T-helper 2 cell treated with Interferon-gamma antibody and Interleukin-4, amounts not matched to agents 5 μg/mL and 100 μg/mL, for 36 hours (primary cell): ENCODE results near the gene CPN2.

Source experiments
- DNase-seq: peaks from one replicate; pipeline ENCODE4 v3.0.0; 2021; ENCODE audit warnings: low spot score
- H3K27ac Mint-ChIP-seq: one replicate; pipeline ENCODE4 v1.8.0; 2021; ENCODE audit warnings: mild to moderate bottlenecking, mixed read lengths
- H3K27me3 Mint-ChIP-seq: one replicate; pipeline ENCODE4 v1.8.0; 2021; ENCODE audit warnings: low read depth, mixed read lengths
- H3K36me3 Mint-ChIP-seq: one replicate; pipeline ENCODE4 v1.8.0; 2021; ENCODE audit warnings: low read depth, mixed read lengths
- H3K4me1 Mint-ChIP-seq: one replicate; pipeline ENCODE4 v1.8.0; 2021; ENCODE audit warnings: low read depth, mixed read lengths
- H3K4me3 Mint-ChIP-seq: one replicate; pipeline ENCODE4 v1.8.0; 2022; ENCODE audit warnings: mild to moderate bottlenecking, moderate library complexity, mixed read lengths
- H3K9me3 Mint-ChIP-seq: one replicate; pipeline ENCODE4 v1.8.0; 2021; ENCODE audit warnings: mixed read lengths

The CPN2 gene

DNA sequence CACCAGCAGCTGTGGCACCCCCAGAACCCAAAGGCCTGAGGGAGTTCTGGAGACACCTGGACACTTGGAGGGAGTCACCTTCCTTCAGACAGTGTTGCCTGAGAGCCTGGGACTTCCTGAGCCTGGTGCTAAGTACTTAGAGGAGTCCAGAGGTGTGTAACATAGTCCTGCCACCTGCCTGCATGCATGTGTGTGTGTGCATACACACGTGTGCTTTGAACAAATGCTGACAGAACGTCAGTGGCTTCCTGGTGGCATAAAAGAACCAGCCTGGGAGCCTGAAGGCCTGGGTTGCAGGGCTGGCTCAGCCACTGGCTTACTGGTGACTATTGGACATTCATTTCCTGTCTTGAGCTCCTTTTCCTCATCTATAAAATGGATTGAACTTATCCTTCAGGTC, 3.2 kb upstream of the CPN2 start:
- H3K36me3 Mint-ChIP-seq = no peaks in the 10 kb centered on the region
- no peaks in the 10 kb centered on the region for H3K4me1 Mint-ChIP-seq
- no peaks in the 10 kb centered on the region for H3K27me3 Mint-ChIP-seq
- no peak overlapping the region for H3K4me3 Mint-ChIP-seq
- no peaks in the 10 kb centered on the region for H3K9me3 Mint-ChIP-seq
- no peak overlapping the region for H3K27ac Mint-ChIP-seq
- no peak for DNase-seq

DNA sequence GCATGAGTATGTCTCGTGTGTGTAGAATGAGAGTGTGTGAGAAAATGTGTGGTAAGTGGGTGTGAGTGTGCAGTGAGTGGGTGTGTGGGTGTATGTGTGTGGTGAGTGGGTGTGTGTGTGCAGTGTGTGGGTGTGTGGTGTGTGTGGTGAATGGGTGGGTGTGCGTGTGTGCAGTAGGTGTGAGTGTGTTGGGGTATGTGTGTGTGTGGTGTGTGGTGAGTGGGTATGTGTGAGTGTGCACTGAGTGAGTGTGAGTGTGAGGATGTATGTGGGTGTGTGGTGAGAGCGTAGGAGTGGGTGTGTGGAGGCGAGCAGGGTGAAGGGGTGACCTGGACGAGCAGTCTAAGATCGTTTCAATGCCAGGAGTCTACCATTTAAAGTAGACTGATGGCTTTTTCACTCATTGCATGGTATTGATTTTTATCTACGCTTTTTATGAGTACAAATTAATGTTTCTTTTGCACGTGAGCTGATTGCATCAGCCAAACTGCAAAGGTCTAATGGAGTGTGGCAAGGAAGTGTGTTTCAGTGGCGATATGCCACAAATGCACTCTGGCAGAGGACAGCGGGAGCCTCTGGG, 1.6 kb upstream of the CPN2 start:
- Mint-ChIP-seq H3K4me3 (no peak overlapping the region), H3K27ac (no peak overlapping the region), H3K36me3 (no peaks in the 10 kb centered on the region), H3K27me3 (no peaks in the 10 kb centered on the region), H3K9me3 (no peaks in the 10 kb centered on the region), H3K4me1 (no peaks in the 10 kb centered on the region)
- no peak for DNase-seq

DNA sequence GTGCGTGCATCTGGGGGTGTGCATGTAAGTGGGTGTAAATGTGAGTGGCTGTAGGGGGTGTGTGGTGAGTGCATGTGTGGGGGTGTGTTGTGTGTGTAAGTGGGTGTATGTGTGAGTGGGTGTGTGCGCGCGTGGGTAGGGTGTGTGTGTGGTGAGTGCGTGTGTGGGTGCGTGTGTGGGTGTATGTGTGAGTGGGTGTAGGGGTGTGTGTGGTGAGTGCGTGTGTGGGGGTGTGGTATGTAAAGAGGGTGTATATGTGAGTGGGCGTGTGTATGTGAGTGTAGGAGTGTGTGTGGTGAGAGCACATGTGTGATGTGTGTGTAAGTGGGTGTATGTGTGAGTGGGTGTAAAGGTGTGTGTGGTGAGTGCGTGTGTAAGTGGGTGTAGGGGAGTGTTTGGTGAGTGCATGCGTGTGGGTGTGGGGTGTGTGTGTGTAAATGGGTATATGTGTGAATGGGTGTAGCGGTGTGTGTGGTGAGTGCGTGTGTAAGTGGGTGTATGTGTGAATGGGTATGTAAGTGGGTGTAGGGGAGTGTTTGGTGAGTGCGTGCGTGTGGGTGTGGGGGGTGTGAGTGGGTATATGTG, 916 bp upstream of the CPN2 start:
- Mint-ChIP-seq H3K27me3 (no peaks in the 10 kb centered on the region), H3K4me1 (no peaks in the 10 kb centered on the region), H3K9me3 (no peaks in the 10 kb centered on the region), H3K4me3 (no peak overlapping the region), H3K36me3 (no peaks in the 10 kb centered on the region), H3K27ac (no peak overlapping the region)
- no peak for DNase-seq

DNA sequence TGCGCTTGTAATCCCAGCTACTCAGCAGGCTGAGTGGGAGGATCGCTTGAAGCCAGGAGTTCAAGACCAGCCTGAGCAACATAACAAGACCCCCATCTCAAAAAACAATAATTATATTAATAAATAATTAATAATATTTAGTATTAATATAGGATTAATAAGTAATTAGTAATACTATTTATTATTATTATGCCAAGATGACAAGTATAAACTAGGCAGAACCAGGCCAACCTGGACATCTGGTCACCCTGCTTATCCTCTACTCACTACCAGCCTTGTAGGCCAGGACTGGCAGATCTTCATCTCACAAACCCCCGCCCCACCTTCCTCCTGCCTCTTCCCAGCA, 429 bp downstream of the CPN2 start:
- H3K36me3 Mint-ChIP-seq = no peaks in the 10 kb centered on the region

DNA sequence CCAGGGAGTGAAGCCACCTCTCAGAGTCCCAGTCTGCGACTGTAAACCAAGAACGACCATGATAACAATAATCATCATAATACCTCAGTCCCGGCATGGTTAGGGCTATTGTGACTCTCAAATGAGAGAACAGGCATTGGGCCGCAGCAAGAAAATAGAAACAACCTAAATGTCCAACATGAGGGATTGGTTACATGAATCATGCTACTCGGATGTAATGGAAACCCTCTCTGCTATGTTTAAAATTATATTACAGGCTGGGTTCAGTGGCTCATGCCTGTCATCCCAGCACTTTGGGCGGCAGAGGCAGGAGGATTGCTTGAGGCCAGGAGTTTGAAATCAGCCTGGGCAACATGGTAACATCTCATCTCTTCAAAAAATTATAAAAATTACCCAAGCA, 2.8 kb downstream of the CPN2 start:
- Mint-ChIP-seq H3K4me1 (peaks cover 4% of the 10 kb centered on the region), H3K9me3 (no peaks in the 10 kb centered on the region), H3K4me3 (no peak overlapping the region), H3K27me3 (peaks cover 6% of the 10 kb centered on the region), H3K36me3 (no peaks in the 10 kb centered on the region), H3K27ac (no peak overlapping the region)
- no peak for DNase-seq

More for the DNA sequence above, 429 bp downstream of the CPN2 start:
- Mint-ChIP-seq H3K27me3 (no peaks in the 10 kb centered on the region), H3K9me3 (no peaks in the 10 kb centered on the region), H3K4me1 (no peaks in the 10 kb centered on the region), H3K27ac (no peak overlapping the region), H3K4me3 (no peak overlapping the region)
- DNase-seq = no peak

DNA sequence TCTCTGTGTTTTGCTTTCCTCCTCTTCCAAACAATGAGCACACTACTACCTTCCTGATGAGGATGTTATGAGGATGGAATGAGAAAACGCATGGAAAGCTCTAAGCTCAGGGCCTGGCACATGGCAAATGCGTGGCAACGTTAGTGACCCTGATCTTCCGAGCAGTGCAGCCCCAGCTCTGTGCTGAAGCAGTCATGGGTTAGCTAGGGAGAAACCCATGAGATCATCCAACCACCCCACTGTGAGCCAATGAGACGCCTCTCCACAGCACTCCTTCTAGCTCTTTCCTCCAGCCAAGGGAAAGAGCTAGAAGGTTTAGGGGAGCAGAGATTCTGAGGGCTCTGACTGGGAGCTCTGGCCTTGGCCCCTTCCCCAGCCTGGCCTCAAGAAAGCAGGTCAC, 4.5 kb downstream of the CPN2 start:
- Mint-ChIP-seq H3K36me3 (no peaks in the 10 kb centered on the region), H3K27me3 (peaks cover 11% of the 10 kb centered on the region), H3K9me3 (no peaks in the 10 kb centered on the region), H3K4me3 (no peak overlapping the region), H3K27ac (no peak overlapping the region), H3K4me1 (peaks cover 4% of the 10 kb centered on the region)
- DNase-seq = no peak

DNA sequence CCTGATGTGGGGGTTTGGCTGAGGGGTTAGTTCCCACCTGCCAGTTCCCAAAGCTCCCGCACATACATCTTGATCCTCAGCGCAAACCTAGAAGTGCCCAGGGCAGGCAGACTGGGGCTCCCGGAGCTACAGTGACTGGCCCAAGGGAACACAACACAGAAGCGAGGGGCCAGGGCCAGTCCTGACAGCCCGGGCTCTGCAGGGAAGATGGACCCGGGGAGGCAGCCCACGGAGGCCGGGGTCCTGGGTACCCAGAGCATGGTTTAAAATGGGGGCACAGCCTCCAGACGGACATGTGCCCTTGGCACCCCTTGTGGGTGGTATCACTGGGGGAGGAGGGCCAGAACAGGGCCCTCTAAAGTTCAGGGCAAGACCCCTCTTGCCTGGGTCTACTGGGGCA, 5.1 kb downstream of the CPN2 start:
- no peaks in the 10 kb centered on the region for H3K9me3 Mint-ChIP-seq
- no peak overlapping the region for H3K27ac Mint-ChIP-seq
- H3K4me3 Mint-ChIP-seq = no peak overlapping the region
- no peak for DNase-seq
- H3K36me3 Mint-ChIP-seq = no peaks in the 10 kb centered on the region
- H3K4me1 Mint-ChIP-seq = peaks cover 4% of the 10 kb centered on the region
- H3K27me3 Mint-ChIP-seq = peaks cover 15% of the 10 kb centered on the region

DNA sequence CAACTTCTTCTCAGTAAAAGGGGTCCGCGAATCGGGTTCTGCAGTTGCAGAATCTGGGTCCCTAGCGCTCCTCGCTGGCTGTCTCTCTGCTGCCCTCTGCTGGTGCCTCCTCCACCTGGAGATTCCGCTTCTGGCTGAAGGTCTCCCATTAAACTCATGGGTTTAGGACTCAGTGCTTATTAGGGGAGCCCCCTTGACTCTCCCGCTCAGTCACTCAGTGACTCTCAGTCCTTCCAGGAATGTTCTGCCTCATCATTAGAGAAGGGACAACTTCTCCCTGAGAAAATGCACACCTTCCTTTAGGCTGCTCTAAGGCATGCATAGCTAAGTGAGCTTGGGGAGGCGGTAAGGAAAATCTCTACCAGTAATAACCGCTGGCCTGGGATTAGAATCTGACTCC, 7.1 kb downstream of the CPN2 start:
- Mint-ChIP-seq H3K4me1 (peaks cover 4% of the 10 kb centered on the region), H3K36me3 (no peaks in the 10 kb centered on the region), H3K27ac (no peak overlapping the region), H3K27me3 (peaks cover 15% of the 10 kb centered on the region), H3K4me3 (no peak overlapping the region), H3K9me3 (no peaks in the 10 kb centered on the region)
- DNase-seq = peak; percentile 55

DNA sequence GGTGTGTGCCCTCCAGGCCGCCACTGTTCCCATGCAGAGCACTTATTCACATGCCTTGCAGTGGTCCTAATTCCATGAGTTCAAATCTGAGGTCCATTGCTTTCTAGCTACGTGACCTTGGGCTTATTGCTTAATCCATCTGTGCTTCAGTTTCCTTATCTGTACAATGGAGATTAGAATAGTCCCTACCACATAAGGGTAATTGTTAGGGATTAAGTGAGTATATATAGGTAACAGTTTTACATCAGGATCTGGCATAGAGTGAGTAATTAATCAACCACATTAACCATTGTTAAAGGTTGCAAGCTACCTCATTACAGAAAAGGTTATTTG, 7.6 kb downstream of the CPN2 start:
- Mint-ChIP-seq H3K27ac (no peak overlapping the region), H3K36me3 (no peaks in the 10 kb centered on the region)

DNA sequence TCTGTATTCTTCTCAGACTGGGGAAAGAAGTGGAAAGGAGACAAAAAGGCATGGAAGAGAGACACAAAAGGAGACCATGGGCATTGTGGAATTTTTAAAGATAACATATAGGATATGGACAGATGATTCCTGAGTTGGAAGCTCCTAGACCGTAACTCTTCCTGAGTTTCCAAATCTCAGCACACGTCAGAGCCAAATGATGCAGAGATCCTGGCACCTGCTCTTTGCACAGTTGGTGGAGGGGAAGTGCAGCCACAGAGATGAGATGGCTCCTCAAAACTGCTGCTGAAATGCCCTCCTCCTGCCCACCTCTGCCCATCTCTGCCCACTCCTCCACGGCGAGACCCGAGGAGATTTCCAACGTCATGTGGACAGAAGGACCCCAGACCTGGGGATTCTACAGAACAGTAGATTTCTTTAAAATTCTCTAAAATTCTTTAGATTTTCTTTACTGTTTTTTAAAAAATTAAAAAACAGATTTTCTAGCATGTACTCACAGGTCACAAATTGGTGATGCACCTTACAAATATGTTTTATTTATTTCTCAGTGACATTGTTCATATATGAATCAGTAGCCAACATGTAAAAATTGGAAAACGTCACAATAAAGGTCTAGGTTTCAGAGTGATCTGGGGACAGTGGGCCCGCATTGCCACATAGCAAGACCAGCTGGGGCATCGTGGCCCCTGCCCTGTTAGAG, 8.1 kb downstream of the CPN2 start:
- H3K4me1 Mint-ChIP-seq = peaks cover 4% of the 10 kb centered on the region
- H3K9me3 Mint-ChIP-seq = no peaks in the 10 kb centered on the region
- H3K4me3 Mint-ChIP-seq = no peak overlapping the region
- H3K36me3 Mint-ChIP-seq = no peaks in the 10 kb centered on the region
- no peak overlapping the region for H3K27ac Mint-ChIP-seq
- DNase-seq = no peak
- H3K27me3 Mint-ChIP-seq = peaks cover 15% of the 10 kb centered on the region

More for the DNA sequence above, 7.6 kb downstream of the CPN2 start:
- H3K4me1 Mint-ChIP-seq = peaks cover 4% of the 10 kb centered on the region
- peaks cover 15% of the 10 kb centered on the region for H3K27me3 Mint-ChIP-seq
- H3K9me3 Mint-ChIP-seq = no peaks in the 10 kb centered on the region
- no peak overlapping the region for H3K4me3 Mint-ChIP-seq
- DNase-seq = no peak

DNA sequence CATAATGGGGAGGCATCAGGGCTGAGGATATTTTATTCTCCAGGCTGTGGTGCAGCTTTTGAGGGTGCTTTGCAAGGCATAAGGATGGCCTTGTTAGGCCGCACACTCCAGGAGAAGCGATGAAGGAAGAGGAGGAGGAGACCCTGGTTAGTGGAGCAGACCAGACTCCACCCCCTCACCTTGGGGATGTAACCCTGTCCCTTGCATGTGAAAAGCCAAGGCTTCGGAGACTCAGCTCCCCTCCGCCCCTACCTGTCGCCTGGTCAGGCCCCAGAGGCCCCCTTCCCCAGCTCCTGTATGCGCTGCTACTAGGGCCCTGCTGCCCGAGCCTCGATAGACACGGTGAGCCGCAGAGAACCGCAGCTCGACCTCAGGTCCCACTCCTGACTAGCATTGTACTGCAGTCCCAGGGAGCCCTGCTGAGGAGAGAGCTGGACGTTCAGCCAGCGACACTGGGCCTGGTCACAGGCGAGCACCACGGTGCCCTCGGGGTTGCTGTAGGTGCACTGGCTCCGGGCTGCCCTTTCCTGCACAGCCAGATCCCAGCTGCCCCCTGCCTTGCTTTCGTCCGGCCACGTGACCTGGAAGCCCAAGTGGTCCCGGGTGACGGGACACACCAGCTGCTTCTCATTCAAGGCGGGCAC, 10.2 kb downstream of the CPN2 start:
- H3K4me3 Mint-ChIP-seq = no peak overlapping the region
- no peaks in the 10 kb centered on the region for H3K36me3 Mint-ChIP-seq
- H3K9me3 Mint-ChIP-seq = no peaks in the 10 kb centered on the region
- no peak overlapping the region for H3K27ac Mint-ChIP-seq
- peaks cover 4% of the 10 kb centered on the region for H3K4me1 Mint-ChIP-seq
- no peak for DNase-seq
- peaks cover 17% of the 10 kb centered on the region for H3K27me3 Mint-ChIP-seq

DNA sequence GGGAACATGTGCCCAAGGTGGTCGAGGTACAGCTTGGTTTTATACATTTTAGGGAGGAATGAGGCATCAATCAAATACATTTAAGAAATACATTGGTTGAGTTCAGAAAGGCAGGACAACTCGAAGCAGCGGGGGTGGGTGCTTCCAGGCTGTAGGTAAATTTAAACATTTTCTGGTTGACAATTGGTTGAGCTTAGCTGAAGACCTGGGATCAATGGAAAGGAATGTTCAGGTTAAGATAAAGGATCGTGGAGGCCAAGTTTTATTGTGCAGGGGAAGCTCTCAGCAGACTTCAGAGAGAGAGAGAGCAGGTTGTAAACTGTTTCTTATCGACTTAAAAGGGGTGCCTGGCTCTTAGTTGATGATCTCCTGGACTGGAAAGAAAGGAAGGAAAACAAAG, 11.3 kb downstream of the CPN2 start:
- H3K27me3 Mint-ChIP-seq = peaks cover 17% of the 10 kb centered on the region
- H3K9me3 Mint-ChIP-seq = no peaks in the 10 kb centered on the region
- no peak overlapping the region for H3K27ac Mint-ChIP-seq
- DNase-seq = no peak
- H3K36me3 Mint-ChIP-seq = no peaks in the 10 kb centered on the region
- no peak overlapping the region for H3K4me3 Mint-ChIP-seq
- peaks cover 4% of the 10 kb centered on the region for H3K4me1 Mint-ChIP-seq

DNA sequence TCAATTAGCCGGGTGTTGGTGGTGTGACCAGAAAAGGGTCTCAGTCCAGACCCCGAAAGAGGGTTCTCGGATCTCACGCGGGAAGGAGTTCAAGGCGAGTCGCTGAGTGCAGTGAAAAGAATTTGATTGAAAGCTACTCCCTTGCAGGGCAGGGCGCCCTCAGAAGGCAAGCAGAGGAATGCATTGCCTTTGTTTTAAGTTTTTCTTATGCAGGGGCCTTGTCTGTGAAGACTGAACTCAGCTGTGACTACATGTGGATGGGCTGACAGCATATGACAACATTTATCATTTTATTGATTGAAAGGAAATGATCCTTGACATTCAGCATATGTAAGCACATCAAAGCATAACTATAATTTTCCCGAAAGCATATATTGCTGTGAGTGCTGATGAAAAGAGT, 11.8 kb downstream of the CPN2 start:
- Mint-ChIP-seq H3K9me3 (no peaks in the 10 kb centered on the region), H3K4me1 (peaks cover 4% of the 10 kb centered on the region), H3K27me3 (peaks cover 17% of the 10 kb centered on the region), H3K4me3 (no peak overlapping the region), H3K27ac (no peak overlapping the region), H3K36me3 (no peaks in the 10 kb centered on the region)
- DNase-seq = no peak

DNA sequence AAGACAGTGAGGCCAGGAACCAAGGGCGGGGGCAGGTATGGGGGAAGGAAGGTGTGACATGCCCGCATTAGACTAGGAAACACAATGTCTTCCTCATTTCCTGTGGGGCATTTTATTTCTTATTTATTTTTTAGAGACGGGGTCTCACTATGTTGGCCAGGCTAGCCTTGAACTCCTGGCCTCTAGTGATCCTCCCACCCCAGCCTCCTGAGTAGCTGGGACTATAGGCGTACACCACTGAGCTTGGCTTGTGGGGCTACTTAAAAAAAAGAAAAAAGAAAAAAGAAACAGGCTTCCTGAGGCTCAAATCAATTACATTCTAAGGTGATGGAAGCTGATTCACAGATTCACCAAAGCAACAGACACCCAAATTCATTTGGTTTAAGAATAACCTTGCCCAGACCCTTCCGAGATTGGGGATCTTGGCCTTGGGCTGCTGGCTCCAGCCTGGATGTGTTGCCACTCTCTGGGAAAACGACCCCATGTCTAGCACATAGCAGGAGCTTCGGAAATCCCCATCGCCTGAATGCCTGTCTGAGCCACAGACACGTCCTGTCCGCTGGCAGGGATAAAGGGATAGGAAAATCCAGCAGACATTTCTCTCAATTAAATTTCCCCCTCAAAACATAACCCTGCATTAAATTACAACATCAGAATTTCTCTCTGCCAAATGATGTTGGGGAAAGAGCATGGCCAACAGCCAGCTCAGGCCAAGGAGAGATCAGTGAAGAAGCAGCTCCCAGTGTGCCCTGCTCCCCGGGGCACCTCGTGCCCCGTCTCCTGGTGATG, 13.0 kb downstream of the CPN2 start:
- H3K27ac Mint-ChIP-seq = no peak overlapping the region
- H3K36me3 Mint-ChIP-seq = no peaks in the 10 kb centered on the region
- DNase-seq = no peak
- H3K9me3 Mint-ChIP-seq = no peaks in the 10 kb centered on the region
- H3K4me1 Mint-ChIP-seq = peaks cover 2% of the 10 kb centered on the region
- H3K4me3 Mint-ChIP-seq = no peak overlapping the region
- H3K27me3 Mint-ChIP-seq = peaks cover 20% of the 10 kb centered on the region
